ENCODE data around the gene KRT71.

GRCh38 chr12:52494518-52494917, 58.4 kb downstream of the KRT71 start:
- no peak for TF ChIP-seq SP1 (IDR thresholded peaks at IDR 0.05)
- TF ChIP-seq BHLHE40 (IDR thresholded peaks at IDR 0.05; ENCODE audit: borderline replicate concordance): no peak

Measured in HEK293T (cell line).